Tibial nerve (tissue), 4 donors: ENCODE measurements around the gene PLCB1. TPM values are rescaled to one million over a fixed set of nuclear protein-coding genes. Genes with fewer than 3 reads are reported as not detected.

Experiments
- DNase-seq, 2 donors: peaks; one replicate each; pipeline ENCODE4 v3.0.0-alpha.2; 2019; ENCODE audit warnings: low spot score in 2 of 2
- H3K27ac ChIP-seq, 4 donors: fragments of 200-600 bp; sonication (generic) in 3 of 4; one replicate each; pipeline ENCODE4 v1.5.1; 2017 to 2019; ENCODE audit warnings: mild to moderate bottlenecking in 1 of 4
- H3K27me3 ChIP-seq, 2 donors: fragments of 200-600 bp; sonication (generic) in 1 of 2; one replicate each; pipeline versions ENCODE4 v1.5.1 to v1.6.0; 2017 to 2019
- H3K36me3 ChIP-seq, 3 donors: fragments of 200-600 bp; sonication (generic); one replicate each; pipeline ENCODE4 v1.5.1; 2018 to 2019
- H3K4me1 ChIP-seq, 4 donors: fragments of 200-600 bp; sonication (generic) in 3 of 4; one replicate each; pipeline ENCODE4 v1.5.1; 2017 to 2019
- H3K4me3 ChIP-seq, 4 donors: fragments of 200-600 bp; sonication (generic) in 3 of 4; one replicate each; pipeline ENCODE4 v1.5.1; 2017 to 2019; ENCODE audit warnings: mild to moderate bottlenecking in 1 of 4, moderate library complexity in 1 of 4
- H3K9me3 ChIP-seq, 4 donors: fragments of 200-600 bp; sonication (generic) in 3 of 4; one replicate each; pipeline ENCODE4 v1.5.1; 2017 to 2019
- CTCF ChIP-seq, 5 experiments: fragments of 200-600 bp in 3 of 5; fragments of 450-650 bp in 2 of 5; sonication (generic) in 3 of 5; IDR thresholded peaks; one replicate each; pipeline ENCODE4 v1.5.1; 2016 to 2019; ENCODE audit warnings: antibody characterized with exemption in 5 of 5, mild to moderate bottlenecking in 3 of 5, moderate library complexity in 2 of 5
- EP300 ChIP-seq, 2 donors: sonication (generic); formaldehyde crosslinking; IDR thresholded peaks; one replicate each; pipeline ENCODE4 v1.6.1; 2017; ENCODE audit warnings: antibody characterized with exemption in 2 of 2, mild to moderate bottlenecking in 1 of 2
- POLR2A ChIP-seq, 2 donors: fragments of 450-650 bp; IDR thresholded peaks; one replicate each; pipeline ENCODE4 v1.6.1; 2017; ENCODE audit warnings: antibody characterized with exemption in 2 of 2, mild to moderate bottlenecking in 2 of 2, moderate library complexity in 2 of 2
- WGBS, 2 donors: methylation state at CpG; one replicate each; pipeline ENCODE4 v1.1.5; 2018; 5-methylcytosine and 5-hydroxymethylcytosine counted together
- total RNA-seq, 4 donors: library from RNA; depleted of rRNA; stranded (reverse); fragments of >200 nt; gene quantifications; one replicate each; pipeline ENCODE4 v1.1.0, GENCODE V29; 2016

Gene PLCB1
- total RNA-seq, 4 donors from 2014 or later, result 34.7 to 52.8 (median 39.2) TPM

GRCh38 chr20:8133310-8133768 is 1.3 kb downstream of the PLCB1 start:
- WGBS, 2 donors, result 43 to 47% methylated on average over 14 of the region's 14 CpGs
- H3K4me1 ChIP-seq, result peaks cover 0 to 34% (median 4%) of the 10 kb centered on the region in 4 donors

GRCh38 chr20:8133851-8134451 is 1.9 kb downstream of the PLCB1 start:
- H3K9me3 ChIP-seq, result no peaks in the 10 kb centered on the region
- H3K4me1 ChIP-seq, result peaks cover 0 to 34% (median 4%) of the 10 kb centered on the region in 4 donors
- no peaks in the 10 kb centered on the region for H3K36me3 ChIP-seq
- peak overlapping the region in 2 of 4 donors; percentile 63 to 92 for H3K27ac ChIP-seq
- H3K27me3 ChIP-seq, result no peaks in the 10 kb centered on the region
- TF ChIP-seq CTCF (IDR thresholded peaks at IDR 0.05) (no peak), POLR2A (IDR thresholded peaks at IDR 0.05) (no peak), EP300 (IDR thresholded peaks at IDR 0.05) (no peak)
- peak overlapping the region in 1 of 4 donors; percentile 75 for H3K4me3 ChIP-seq
- 63% methylated on average over 7 of the region's 7 CpGs for WGBS, 2 donors
- no peak for DNase-seq

More at GRCh38 chr20:8133310-8133768, 1.3 kb downstream of the PLCB1 start:
- Histone ChIP-seq H3K9me3 (no peaks in the 10 kb centered on the region), H3K36me3 (no peaks in the 10 kb centered on the region), H3K4me3 (peak overlapping the region; percentile 69 to 76 (median 73)), H3K27ac (peak overlapping the region in 2 of 4 donors; percentile 63 to 92), H3K27me3 (no peaks in the 10 kb centered on the region)
- DNase-seq, result no peak
- TF ChIP-seq POLR2A (IDR thresholded peaks at IDR 0.05), result no peak
- TF ChIP-seq EP300 (IDR thresholded peaks at IDR 0.05), result no peak
- no peak for TF ChIP-seq CTCF (IDR thresholded peaks at IDR 0.05)

GRCh38 chr20:8139899-8140298 is 7.8 kb downstream of the PLCB1 start:
- no peak for TF ChIP-seq POLR2A (IDR thresholded peaks at IDR 0.05)
- no peak for TF ChIP-seq CTCF (IDR thresholded peaks at IDR 0.05)
- no peak for TF ChIP-seq EP300 (IDR thresholded peaks at IDR 0.05)
- DNase-seq, result no peak
- H3K4me1 ChIP-seq, result peaks cover 0 to 8% (median 0%) of the 10 kb centered on the region in 4 donors
- H3K4me3 ChIP-seq, result no peak overlapping the region
- H3K27ac ChIP-seq, result no peak overlapping the region
- H3K27me3 ChIP-seq, result no peaks in the 10 kb centered on the region
- no peaks in the 10 kb centered on the region for H3K9me3 ChIP-seq
- no peaks in the 10 kb centered on the region for H3K36me3 ChIP-seq
- WGBS, 2 donors, result 76 to 77% methylated on average over 2 of the region's 2 CpGs

- Histone ChIP-seq H3K4me3 (no peak overlapping the region), H3K9me3 (no peaks in the 10 kb centered on the region), H3K4me1 (peaks cover 0 to 16% (median 0%) of the 10 kb centered on the region in 4 donors), H3K27ac (no peak overlapping the region), H3K27me3 (no peaks in the 10 kb centered on the region), H3K36me3 (no peaks in the 10 kb centered on the region)
- no peak for DNase-seq
- WGBS, 2 donors, result 64 to 95% methylated on average over 3 of the region's 3 CpGs
- no peak for TF ChIP-seq POLR2A (IDR thresholded peaks at IDR 0.05)
- no peak for TF ChIP-seq CTCF (IDR thresholded peaks at IDR 0.05)
- TF ChIP-seq EP300 (IDR thresholded peaks at IDR 0.05), result no peak
Measured at GRCh38 chr20:8143474-8143873, 11.4 kb downstream of the PLCB1 start.
